Transverse colon (tissue), 3 donors: Measurements from ENCODE around the gene KNCN.

Source experiments
- CTCF ChIP-seq, 5 experiments: fragments of 200-600 bp in 3 of 5; fragments of 450-650 bp in 2 of 5; sonication (generic) in 3 of 5; IDR thresholded peaks; 1 replicate in 2 of 5; 2 replicates in 3 of 5; pipeline ENCODE4 v1.5.1; 2016 to 2017; ENCODE audit warnings: antibody characterized with exemption in 5 of 5, inconsistent platforms in 3 of 5, mild to moderate bottlenecking in 2 of 5, moderate library complexity in 1 of 5
- EP300 ChIP-seq: sonication (generic); formaldehyde crosslinking; IDR thresholded peaks from one replicate; pipeline ENCODE4 v1.6.1; 2017; ENCODE audit warnings: antibody characterized with exemption, low read depth
- POLR2A ChIP-seq: fragments of 450-650 bp; IDR thresholded peaks from one replicate; pipeline ENCODE4 v1.6.1; 2016; ENCODE audit warnings: antibody characterized with exemption, mild to moderate bottlenecking, moderate library complexity

- TF ChIP-seq CTCF (IDR thresholded peaks at IDR 0.05), result no peak
- TF ChIP-seq EP300, result no peak
- no peak for TF ChIP-seq POLR2A
These were observed 3.3 kb upstream of the KNCN start for GRCh38 chr1:46554597-46555381.
